Omental fat pad (tissue), 4 donors: ENCODE data around the gene ACOT7. TPM values are rescaled to one million over a fixed set of nuclear protein-coding genes. Genes with fewer than 3 reads are reported as not detected.

ENCODE experiments used
- ATAC-seq: fragments of 150-250 bp; one replicate; pipeline ENCODE4 v1.9.1; 2016; ENCODE audit warnings: mild to moderate bottlenecking, moderate library complexity; ENCODE audit not compliant: low FRiP score
- DNase-seq: peaks from one replicate; pipeline ENCODE4 v3.0.0-alpha.2; 2019; ENCODE audit warnings: low spot score
- total RNA-seq, 4 donors: library from RNA; depleted of rRNA; stranded (reverse); fragments of >200 nt; gene quantifications; one replicate each; pipeline ENCODE4 v1.1.0, GENCODE V29; 2016
- TF ChIP-seq, protein P1 (sequence below), 3 donors: fragments of 450-650 bp; IDR thresholded peaks; one replicate each; pipeline ENCODE4 v1.5.1; 2016 to 2017; ENCODE audit warnings: antibody characterized with exemption in 3 of 3, mild to moderate bottlenecking in 3 of 3, moderate library complexity in 2 of 3

Gene ACOT7
- total RNA-seq, 4 donors from 2014 or later = 7.4 to 16.7 (median 9.2) TPM

DNA sequence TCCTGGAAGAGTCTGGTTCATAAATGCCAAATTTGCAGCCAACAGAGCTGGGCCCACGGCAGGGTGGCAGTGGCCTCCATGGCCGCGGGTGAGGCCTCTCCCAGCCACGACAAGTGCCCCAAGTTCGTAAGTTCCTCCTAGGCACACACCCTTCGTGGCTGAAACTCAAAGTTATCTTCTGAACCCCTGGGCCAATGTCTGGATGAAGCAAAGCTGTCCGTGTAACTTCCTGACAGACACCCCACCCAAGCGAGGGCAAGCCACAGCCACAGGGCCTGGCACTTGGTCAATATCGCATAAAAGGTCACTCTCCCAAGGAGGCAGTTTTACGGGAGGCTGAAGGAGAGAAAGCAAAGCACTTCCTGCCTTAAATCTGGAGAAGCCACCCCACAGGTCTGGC lies 104.9 kb downstream of the ACOT7 start:
- ATAC-seq (no peak), DNase-seq (no peak)
- TF ChIP-seq, protein P1, sequence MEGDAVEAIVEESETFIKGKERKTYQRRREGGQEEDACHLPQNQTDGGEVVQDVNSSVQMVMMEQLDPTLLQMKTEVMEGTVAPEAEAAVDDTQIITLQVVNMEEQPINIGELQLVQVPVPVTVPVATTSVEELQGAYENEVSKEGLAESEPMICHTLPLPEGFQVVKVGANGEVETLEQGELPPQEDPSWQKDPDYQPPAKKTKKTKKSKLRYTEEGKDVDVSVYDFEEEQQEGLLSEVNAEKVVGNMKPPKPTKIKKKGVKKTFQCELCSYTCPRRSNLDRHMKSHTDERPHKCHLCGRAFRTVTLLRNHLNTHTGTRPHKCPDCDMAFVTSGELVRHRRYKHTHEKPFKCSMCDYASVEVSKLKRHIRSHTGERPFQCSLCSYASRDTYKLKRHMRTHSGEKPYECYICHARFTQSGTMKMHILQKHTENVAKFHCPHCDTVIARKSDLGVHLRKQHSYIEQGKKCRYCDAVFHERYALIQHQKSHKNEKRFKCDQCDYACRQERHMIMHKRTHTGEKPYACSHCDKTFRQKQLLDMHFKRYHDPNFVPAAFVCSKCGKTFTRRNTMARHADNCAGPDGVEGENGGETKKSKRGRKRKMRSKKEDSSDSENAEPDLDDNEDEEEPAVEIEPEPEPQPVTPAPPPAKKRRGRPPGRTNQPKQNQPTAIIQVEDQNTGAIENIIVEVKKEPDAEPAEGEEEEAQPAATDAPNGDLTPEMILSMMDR (IDR thresholded peaks at IDR 0.05) = no peak

DNA sequence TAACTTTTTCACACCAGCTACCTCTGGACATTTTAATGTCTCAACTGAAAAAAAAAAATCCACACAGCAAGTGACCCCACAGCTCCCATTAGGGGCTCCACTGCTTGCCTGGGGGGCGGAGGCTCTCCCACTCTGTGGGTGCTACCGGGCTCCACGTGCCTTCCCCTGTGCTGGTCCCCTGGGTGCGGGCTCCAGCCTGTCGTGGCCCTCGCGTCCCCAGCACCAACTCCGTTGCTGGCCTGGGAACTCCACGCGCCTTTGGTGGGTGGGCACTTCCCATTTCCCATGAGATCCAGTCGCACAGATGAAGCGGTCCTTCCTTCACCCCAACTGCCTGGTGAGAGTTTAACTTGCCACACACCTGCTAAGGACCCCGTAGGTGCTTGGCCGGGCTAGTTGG lies 105.5 kb downstream of the ACOT7 start:
- no peak for ATAC-seq
- DNase-seq = no peak
- TF ChIP-seq, protein P1 (IDR thresholded peaks at IDR 0.05) = no peak

DNA sequence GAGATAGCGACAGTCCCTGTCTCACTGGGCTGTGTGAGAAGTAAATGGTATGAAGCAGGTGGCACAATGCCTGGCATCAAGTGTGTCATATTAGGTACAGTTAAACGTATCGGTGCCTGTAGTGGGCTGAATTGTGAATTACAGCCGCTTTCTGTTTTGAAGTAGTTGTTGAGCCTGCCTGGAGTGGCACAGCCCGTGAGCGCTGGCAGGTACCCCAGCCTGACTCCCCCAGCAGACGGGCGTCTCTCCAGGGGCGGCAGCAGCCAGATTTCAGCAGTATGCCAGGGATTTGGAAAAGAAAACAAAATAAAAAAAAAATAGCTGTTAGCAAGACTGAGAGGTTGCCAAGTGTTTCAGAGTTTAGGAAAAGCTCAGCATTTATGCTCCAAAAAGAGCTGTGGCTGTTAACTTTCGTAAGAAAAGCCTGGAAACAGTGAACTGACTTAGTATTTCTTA lies 106.1 kb downstream of the ACOT7 start:
- DNase-seq = no peak
- TF ChIP-seq, protein P1 (IDR thresholded peaks at IDR 0.05) = no peak
- ATAC-seq = peak; percentile 60

DNA sequence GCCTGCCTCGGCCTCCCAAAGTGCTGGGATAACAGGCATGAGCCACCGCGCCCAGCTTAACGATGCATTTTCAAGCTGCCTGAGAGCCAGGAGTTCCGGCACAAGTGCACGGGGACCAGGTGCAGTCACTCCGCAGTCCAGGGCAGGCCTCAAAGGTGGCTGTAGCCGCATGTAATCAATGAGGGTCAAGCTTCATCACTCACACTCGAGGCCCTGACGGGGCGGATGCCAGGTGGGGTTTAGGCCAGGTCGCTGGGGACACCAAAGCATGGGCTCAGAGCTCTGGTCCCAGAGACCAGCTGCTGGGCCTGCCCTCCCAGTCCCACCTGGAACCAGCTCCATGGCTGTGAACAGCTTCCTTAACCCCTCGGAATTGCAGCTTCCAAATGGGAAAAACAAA lies 106.5 kb downstream of the ACOT7 start:
- ATAC-seq = no peak

DNA sequence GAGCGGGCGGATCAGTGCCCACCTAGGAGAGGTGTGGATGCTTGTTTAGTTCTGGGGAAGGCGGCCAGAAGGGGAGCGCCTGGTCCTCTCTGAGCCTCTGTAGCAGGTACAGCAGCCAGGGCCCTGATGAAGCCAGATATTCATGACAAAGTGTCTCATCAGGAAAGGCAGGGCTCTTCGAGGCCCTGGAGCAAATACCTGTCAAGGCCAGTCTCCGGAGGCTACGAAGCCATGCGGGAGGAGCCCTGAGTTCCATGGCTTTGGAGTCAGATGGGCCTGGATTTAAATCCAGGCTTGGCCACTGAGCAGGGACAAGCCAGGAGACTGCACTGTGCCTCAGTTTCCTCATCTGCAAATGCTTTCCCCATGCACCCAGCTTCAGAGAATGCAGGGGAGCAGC lies 107.3 kb downstream of the ACOT7 start:
- no peak for ATAC-seq
- TF ChIP-seq, protein P1 (IDR thresholded peaks at IDR 0.05) = no peak

More for the DNA sequence above, 106.5 kb downstream of the ACOT7 start:
- no peak for DNase-seq
- TF ChIP-seq, protein P1 (IDR thresholded peaks at IDR 0.05) = no peak

DNA sequence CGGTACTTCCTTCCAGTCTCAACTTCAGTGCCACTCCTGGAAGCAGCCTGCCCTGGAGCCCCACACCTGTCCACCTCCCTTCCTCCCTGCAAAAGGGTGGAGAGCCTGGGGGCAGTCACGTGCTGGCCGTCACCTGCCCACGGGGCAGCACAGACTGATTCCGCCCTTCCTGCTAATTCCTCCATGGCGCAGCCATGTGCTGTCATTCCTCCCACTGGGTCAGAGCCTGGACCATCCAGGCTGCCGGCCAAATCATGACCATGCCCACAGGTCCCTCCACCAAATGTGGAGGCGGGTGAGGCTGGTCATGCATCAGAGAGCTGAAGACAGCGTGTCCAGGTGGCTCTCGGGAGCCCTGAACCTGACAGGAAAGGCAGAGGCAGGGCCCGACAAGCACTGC lies 108.2 kb downstream of the ACOT7 start:
- DNase-seq = no peak
- no peak for ATAC-seq

More for the DNA sequence above, 107.3 kb downstream of the ACOT7 start:
- no peak for DNase-seq

More for the DNA sequence above, 108.2 kb downstream of the ACOT7 start:
- TF ChIP-seq, protein P1 (IDR thresholded peaks at IDR 0.05) = no peak
